Central memory CD4-positive, alpha-beta T cell (primary cell): Measurements from ENCODE around the gene ZFAND6.

Experiments
- DNase-seq: peaks from one replicate; pipeline ENCODE4 v3.0.0; 2022

ZFAND6 gene

GRCh38 chr15:80052597-80053304, 6.7 kb upstream of the ZFAND6 start:
- no peak for DNase-seq

- DNase-seq = no peak
Measured at GRCh38 chr15:80055933-80056332, 3.5 kb upstream of the ZFAND6 start.

GRCh38 chr15:80058044-80058443, 1.4 kb upstream of the ZFAND6 start:
- DNase-seq = no peak

- peak; percentile 48 for DNase-seq
Measured at GRCh38 chr15:80059786-80060355, 395 bp downstream of the ZFAND6 start.

- DNase-seq = peak; percentile 5
Measured at GRCh38 chr15:80060356-80061006, 1.0 kb downstream of the ZFAND6 start.

GRCh38 chr15:80061582-80061981, 2.1 kb downstream of the ZFAND6 start:
- no peak for DNase-seq

GRCh38 chr15:80066912-80067311, 7.4 kb downstream of the ZFAND6 start:
- no peak for DNase-seq

GRCh38 chr15:80068578-80068977, 9.1 kb downstream of the ZFAND6 start:
- DNase-seq = no peak

GRCh38 chr15:80070840-80071239, 11.4 kb downstream of the ZFAND6 start:
- no peak for DNase-seq

- DNase-seq = no peak
Measured at GRCh38 chr15:80071652-80072051, 12.2 kb downstream of the ZFAND6 start.

GRCh38 chr15:80072285-80072994, 13.0 kb downstream of the ZFAND6 start:
- DNase-seq = peak; percentile 60

- no peak for DNase-seq
Measured at GRCh38 chr15:80073197-80073596, 13.7 kb downstream of the ZFAND6 start.

GRCh38 chr15:80076321-80077318, 17.1 kb downstream of the ZFAND6 start:
- DNase-seq = no peak

- no peak for DNase-seq
Measured at GRCh38 chr15:80081390-80081789, 21.9 kb downstream of the ZFAND6 start.

GRCh38 chr15:80087104-80087503, 27.6 kb downstream of the ZFAND6 start:
- no peak for DNase-seq

GRCh38 chr15:80090041-80090440, 30.6 kb downstream of the ZFAND6 start:
- no peak for DNase-seq

- DNase-seq = no peak
Measured at GRCh38 chr15:80090879-80091503, 31.5 kb downstream of the ZFAND6 start.

GRCh38 chr15:80093854-80094418, 34.5 kb downstream of the ZFAND6 start:
- DNase-seq = no peak

- no peak for DNase-seq
Measured at GRCh38 chr15:80095511-80095910, 36.0 kb downstream of the ZFAND6 start.

- DNase-seq = no peak
Measured at GRCh38 chr15:80095969-80096368, 36.5 kb downstream of the ZFAND6 start.

- no peak for DNase-seq
Measured at GRCh38 chr15:80098341-80098740, 38.9 kb downstream of the ZFAND6 start.
